Esophagus (tissue), 2 donors: Measurements from ENCODE around the gene OBSCN. TPM values are rescaled to one million over a fixed set of nuclear protein-coding genes. Genes with fewer than 3 reads are reported as not detected.

Source experiments
- H3K27ac ChIP-seq, 2 donors: one replicate each; pipeline ENCODE4 v1.5.1; 2013; ENCODE audit warnings: low read depth in 2 of 2, mild to moderate bottlenecking in 2 of 2, inconsistent platforms in 1 of 2, low read length in 1 of 2, moderate library complexity in 1 of 2
- H3K27me3 ChIP-seq, 2 donors: one replicate each; pipeline ENCODE4 v1.6.1; 2013; ENCODE audit warnings: low read length in 2 of 2, control low read depth in 1 of 2, mild to moderate bottlenecking in 1 of 2; ENCODE audit not compliant: insufficient read depth in 2 of 2, control insufficient read depth in 1 of 2
- H3K36me3 ChIP-seq, 2 donors: one replicate each; pipeline ENCODE4 v1.6.1; 2013; ENCODE audit warnings: low read length in 1 of 2; ENCODE audit not compliant: control insufficient read depth in 2 of 2, insufficient read depth in 2 of 2
- H3K4me1 ChIP-seq, 2 donors: one replicate each; pipeline ENCODE4 v1.6.1; 2013; ENCODE audit warnings: low read length in 1 of 2; ENCODE audit not compliant: control insufficient read depth in 2 of 2, insufficient read depth in 2 of 2
- H3K4me3 ChIP-seq, 2 donors: one replicate each; pipeline ENCODE4 v1.5.1; 2013; ENCODE audit warnings: low read length in 2 of 2, mild to moderate bottlenecking in 2 of 2, low read depth in 1 of 2, moderate library complexity in 1 of 2
- H3K9me3 ChIP-seq, 2 donors: one replicate each; pipeline ENCODE4 v1.6.1; 2013; ENCODE audit warnings: mild to moderate bottlenecking in 2 of 2, low read depth in 1 of 2, low read length in 1 of 2, moderate library complexity in 1 of 2; ENCODE audit not compliant: control insufficient read depth in 2 of 2, insufficient read depth in 1 of 2
- WGBS, 2 donors: extraction: QIAGEN DNeasy Blood & Tissue Kit; methylation state at CpG; one replicate each; pipeline ENCODE4 v1.1.7; 2013; 5-methylcytosine and 5-hydroxymethylcytosine counted together
- polyA plus RNA-seq, 2 donors: library from polyadenylated mRNA; stranded (reverse); fragments of 200-250 nt; gene quantifications; one replicate each; pipeline ENCODE4 v1.2.3, GENCODE V29; 2013
- donor health status: healthy with polysubstance abuse.
- donor health status: Bipolar disorder and iron deficiency.

OBSCN gene
- polyA plus RNA-seq, 2 donors, result 7.7 to 20.6 TPM

DNA sequence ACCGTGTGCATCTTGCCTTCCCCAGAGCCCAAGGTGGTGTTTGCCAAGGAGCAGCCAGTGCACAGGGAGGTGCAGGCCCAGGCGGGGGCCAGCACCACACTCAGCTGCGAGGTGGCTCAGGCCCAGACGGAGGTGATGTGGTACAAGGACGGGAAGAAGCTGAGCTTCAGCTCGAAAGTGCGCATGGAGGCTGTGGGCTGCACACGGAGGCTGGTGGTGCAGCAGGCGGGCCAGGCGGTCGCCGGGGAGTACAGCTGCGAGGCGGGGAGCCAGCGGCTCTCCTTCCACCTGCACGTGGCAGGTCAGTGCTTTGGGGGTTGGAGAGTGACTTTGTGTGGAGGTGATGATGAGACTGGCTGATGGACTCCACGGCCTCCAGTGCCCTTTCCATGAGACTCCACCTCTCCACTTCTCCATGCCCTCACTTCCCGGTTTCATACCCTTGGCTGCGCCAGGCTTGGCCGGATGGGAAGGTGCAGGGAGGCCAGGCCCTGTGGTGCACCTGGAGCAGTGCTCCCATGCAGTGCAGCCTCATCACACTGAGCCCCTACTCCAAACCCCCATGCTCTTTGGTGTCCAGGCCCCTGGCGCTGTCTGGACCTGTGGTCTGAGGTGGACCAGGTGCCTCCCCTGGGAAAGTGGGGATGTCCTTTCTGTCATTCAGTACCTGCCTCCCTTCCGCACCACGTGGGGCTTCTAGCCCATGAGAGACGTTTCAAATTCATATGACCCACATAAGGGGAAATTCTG, 49.0 kb downstream of the OBSCN start:
- Histone ChIP-seq H3K4me3 (no peak overlapping the region), H3K27me3 (no peaks in the 10 kb centered on the region), H3K9me3 (peaks cover 0 to 10% of the 10 kb centered on the region in 2 donors), H3K4me1 (no peaks in the 10 kb centered on the region), H3K36me3 (peaks cover 0 to 9% of the 10 kb centered on the region in 2 donors), H3K27ac (no peak overlapping the region)
- WGBS, 2 donors, result 96 to 97% methylated on average over 24 of the region's 24 CpGs

DNA sequence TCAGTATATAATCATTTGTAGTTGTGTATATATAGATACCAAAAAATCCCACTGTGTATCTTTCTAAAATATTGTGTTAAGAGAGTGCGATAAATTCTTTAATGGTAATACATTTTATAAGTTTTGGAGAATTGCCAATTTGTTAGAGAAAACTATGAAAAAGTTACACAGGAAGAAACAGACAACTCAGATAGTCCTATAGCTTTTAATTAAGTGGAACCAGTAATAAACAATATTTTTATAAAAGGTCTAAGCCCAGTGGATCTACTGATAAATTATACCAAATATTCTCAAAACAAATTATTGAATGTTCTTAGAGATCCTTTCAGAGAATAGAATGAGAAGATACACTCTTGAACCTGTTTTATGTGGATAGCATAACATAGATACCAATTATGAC, 50.6 kb downstream of the OBSCN start:
- peaks cover 0 to 9% of the 10 kb centered on the region in 2 donors for H3K36me3 ChIP-seq
- no peak overlapping the region for H3K4me3 ChIP-seq
- H3K27me3 ChIP-seq, result no peaks in the 10 kb centered on the region
- WGBS, 2 donors, result 96 to 98% methylated on average over 1 of the region's 1 CpG
- H3K4me1 ChIP-seq, result no peaks in the 10 kb centered on the region
- no peak overlapping the region for H3K27ac ChIP-seq
- H3K9me3 ChIP-seq, result peaks cover 0 to 10% of the 10 kb centered on the region in 2 donors

DNA sequence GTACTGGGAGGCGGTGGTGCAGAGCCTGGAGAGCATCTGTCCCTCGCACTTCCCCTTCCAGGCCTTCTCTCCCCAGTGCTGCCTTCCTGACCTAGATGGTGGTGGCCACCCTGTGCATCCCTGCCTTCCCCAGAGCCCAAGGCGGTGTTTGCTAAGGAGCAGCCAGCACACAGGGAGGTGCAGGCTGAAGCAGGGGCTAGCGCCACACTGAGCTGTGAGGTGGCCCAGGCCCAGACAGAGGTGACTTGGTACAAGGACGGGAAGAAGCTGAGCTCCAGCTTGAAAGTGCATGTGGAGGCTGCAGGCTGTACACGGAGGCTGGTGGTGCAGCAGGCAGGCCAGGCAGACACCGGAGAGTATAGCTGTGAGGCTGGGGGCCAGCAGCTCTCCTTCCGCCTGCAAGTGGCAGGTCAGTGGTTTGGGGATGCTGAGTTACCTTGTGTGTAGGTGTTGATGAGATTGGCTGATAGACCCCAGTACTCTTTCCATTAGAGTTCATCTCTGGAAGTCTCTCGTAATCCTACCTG, 51.6 kb downstream of the OBSCN start:
- no peak overlapping the region for H3K27ac ChIP-seq
- H3K27me3 ChIP-seq, result no peaks in the 10 kb centered on the region
- WGBS, 2 donors, result 91 to 94% methylated on average over 9 of the region's 9 CpGs
- H3K36me3 ChIP-seq, result peaks cover 0 to 9% of the 10 kb centered on the region in 2 donors
- H3K9me3 ChIP-seq, result peaks cover 0 to 10% of the 10 kb centered on the region in 2 donors
- no peak overlapping the region for H3K4me3 ChIP-seq
- H3K4me1 ChIP-seq, result no peaks in the 10 kb centered on the region

DNA sequence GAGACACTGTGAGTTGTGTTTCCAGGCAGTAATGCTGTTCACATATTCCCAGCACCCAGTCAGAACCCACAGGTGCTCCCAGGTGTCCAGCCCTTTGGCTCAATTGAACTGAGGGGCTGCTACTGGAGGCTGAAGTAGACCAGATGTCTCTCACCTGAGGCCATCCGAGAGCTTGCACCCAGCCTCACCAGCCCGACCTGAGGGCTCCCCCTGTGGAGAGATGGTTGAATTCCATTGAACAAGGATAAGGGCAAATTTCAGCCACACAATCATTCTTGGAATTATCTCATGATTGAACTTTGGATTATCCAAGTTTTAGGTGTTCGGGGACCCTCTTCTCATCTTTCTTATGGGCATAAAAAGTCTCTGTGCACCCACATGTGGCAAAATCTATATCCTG, 52.1 kb downstream of the OBSCN start:
- H3K9me3 ChIP-seq, result peaks cover 0 to 10% of the 10 kb centered on the region in 2 donors
- 83 to 86% methylated on average over 3 of the region's 3 CpGs for WGBS, 2 donors
- no peak overlapping the region for H3K4me3 ChIP-seq
- no peak overlapping the region for H3K27ac ChIP-seq
- no peaks in the 10 kb centered on the region for H3K4me1 ChIP-seq
- peaks cover 0 to 9% of the 10 kb centered on the region in 2 donors for H3K36me3 ChIP-seq
- H3K27me3 ChIP-seq, result no peaks in the 10 kb centered on the region

DNA sequence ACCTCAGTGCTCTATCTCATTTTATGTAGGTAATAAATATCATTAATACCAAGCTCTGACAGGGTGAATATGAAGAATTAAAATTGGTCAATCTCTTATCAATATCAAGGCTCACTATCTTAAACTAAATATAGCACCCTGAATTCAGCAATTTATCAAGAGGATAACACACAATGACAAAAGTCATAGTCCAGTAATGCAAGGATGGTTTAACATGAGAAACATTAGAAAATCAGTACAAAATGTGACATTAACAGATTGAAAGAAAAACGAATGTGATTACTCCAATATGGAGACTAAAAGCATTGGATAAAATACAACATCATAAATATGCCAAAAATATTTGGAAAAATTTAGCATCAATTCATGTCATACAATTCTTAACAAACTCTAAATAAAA, 53.9 kb downstream of the OBSCN start:
- WGBS, 2 donors, result 77 to 80% methylated on average over 1 of the region's 1 CpG
- Histone ChIP-seq H3K27ac (no peak overlapping the region), H3K4me1 (no peaks in the 10 kb centered on the region), H3K36me3 (peaks cover 0 to 4% of the 10 kb centered on the region in 2 donors), H3K27me3 (no peaks in the 10 kb centered on the region), H3K9me3 (peaks cover 0 to 10% of the 10 kb centered on the region in 2 donors), H3K4me3 (no peak overlapping the region)

DNA sequence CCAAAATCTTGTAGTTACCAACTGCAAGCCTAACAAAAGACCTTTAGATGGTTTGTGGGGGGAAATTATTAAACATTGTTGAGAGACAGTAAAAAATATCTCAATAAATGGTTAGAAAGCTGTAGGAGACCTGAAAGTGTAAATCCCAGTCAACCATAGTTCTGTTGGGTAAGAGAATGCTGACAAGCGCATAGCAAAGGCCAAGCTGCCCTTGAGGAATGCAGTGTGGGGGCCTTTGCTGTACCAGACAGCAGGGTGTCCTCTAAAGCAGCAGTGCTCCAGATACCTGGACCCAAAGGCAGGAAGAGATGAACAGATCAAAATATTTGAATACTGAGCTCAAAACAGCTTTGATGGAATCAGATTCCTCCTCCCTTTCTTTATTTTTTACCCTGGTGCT, 54.6 kb downstream of the OBSCN start:
- Histone ChIP-seq H3K4me1 (no peaks in the 10 kb centered on the region), H3K27ac (no peak overlapping the region), H3K4me3 (no peak overlapping the region), H3K36me3 (no peaks in the 10 kb centered on the region), H3K27me3 (no peaks in the 10 kb centered on the region), H3K9me3 (peaks cover 0 to 10% of the 10 kb centered on the region in 2 donors)
- WGBS, 2 donors, result 96% methylated on average over 1 of the region's 1 CpG

DNA sequence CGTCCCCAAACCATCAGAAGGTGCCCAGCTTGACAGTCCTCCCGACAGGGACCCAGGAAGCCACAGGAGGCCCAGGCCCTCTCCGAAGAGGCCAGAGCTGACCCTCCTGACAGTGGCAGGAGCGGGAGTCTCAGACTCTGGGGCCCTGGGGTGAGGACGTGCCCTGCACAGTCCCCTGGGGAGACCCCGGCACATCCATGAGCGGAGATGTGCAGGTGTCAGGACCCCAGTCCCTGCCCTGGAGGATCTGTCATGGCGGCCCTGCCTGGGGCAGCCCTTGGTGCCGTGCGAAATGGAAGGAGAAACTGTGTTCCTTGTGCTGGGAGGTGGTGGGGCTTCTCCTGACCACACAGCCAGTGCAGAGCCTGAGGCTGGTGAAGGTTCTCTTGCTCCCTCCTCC, 55.8 kb downstream of the OBSCN start:
- Histone ChIP-seq H3K4me1 (no peaks in the 10 kb centered on the region), H3K27me3 (no peaks in the 10 kb centered on the region), H3K36me3 (peaks cover 0 to 2% of the 10 kb centered on the region in 2 donors), H3K4me3 (no peak overlapping the region), H3K9me3 (peaks cover 0 to 10% of the 10 kb centered on the region in 2 donors), H3K27ac (no peak overlapping the region)
- 94 to 97% methylated on average over 10 of the region's 10 CpGs for WGBS, 2 donors

DNA sequence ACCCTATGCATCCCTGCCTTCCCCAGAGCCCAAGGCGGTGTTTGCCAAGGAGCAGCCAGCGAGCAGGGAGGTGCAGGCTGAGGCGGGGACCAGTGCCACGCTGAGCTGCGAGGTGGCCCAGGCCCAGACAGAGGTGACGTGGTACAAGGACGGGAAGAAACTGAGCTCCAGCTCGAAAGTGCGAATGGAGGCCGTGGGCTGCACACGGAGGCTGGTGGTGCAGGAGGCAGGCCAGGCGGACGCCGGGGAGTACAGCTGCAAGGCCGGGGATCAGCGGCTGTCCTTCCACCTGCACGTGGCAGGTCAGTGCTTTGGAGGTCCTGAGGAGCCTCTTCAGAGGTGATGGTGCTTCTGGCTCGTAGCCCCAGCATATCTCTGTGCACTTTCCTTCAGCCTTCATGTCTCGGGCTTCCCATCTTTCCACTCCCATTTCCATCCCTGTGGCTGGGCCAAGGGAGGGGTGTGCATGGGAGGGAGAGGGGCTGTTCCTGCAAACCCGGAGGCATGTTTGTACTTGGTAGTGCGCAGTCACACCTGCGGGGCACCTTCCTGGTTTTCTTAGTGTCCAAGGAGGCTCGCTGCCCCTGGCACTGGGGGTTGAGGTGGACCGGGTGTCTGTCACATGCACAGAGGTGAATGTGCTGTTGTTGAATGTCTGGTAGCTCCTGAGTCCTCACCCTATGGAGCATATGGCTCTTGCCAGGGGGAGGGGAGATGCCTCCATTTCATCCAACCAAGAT, 56.4 kb downstream of the OBSCN start:
- 94 to 96% methylated on average over 24 of the region's 24 CpGs for WGBS, 2 donors
- peaks cover 0 to 2% of the 10 kb centered on the region in 2 donors for H3K36me3 ChIP-seq
- H3K4me1 ChIP-seq, result no peaks in the 10 kb centered on the region
- peaks cover 0 to 7% of the 10 kb centered on the region in 2 donors for H3K9me3 ChIP-seq
- H3K27ac ChIP-seq, result no peak overlapping the region
- no peaks in the 10 kb centered on the region for H3K27me3 ChIP-seq
- H3K4me3 ChIP-seq, result no peak overlapping the region

DNA sequence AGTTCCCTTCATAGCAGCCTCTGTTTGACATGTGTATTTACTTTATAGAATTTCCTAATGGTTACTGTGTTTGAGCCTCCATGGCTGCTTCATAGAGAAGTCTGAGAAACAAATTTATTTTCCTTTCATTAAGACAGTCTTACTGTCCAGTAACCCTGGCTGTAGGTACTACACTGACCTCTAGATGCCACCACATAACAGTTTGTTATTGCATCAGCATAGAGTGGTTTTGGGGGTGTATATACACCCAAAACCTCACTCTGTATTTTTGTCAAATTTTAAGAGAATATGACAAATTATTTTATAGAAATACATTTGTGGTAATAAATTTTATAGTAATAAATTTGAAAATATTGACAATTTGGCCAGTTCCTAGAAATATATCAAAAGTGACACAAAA, 57.3 kb downstream of the OBSCN start:
- no peaks in the 10 kb centered on the region for H3K4me1 ChIP-seq
- no peak overlapping the region for H3K4me3 ChIP-seq
- H3K9me3 ChIP-seq, result no peaks in the 10 kb centered on the region
- peaks cover 0 to 2% of the 10 kb centered on the region in 2 donors for H3K36me3 ChIP-seq
- no peaks in the 10 kb centered on the region for H3K27me3 ChIP-seq
- H3K27ac ChIP-seq, result no peak overlapping the region
